Measurements from ENCODE around the gene FBXO5. TPM values are rescaled to one million over a fixed set of nuclear protein-coding genes. Genes with fewer than 3 reads are reported as not detected.

Gene FBXO5
- total RNA-seq, 1 experiment from 2014 or later = 15.6 TPM

DNA sequence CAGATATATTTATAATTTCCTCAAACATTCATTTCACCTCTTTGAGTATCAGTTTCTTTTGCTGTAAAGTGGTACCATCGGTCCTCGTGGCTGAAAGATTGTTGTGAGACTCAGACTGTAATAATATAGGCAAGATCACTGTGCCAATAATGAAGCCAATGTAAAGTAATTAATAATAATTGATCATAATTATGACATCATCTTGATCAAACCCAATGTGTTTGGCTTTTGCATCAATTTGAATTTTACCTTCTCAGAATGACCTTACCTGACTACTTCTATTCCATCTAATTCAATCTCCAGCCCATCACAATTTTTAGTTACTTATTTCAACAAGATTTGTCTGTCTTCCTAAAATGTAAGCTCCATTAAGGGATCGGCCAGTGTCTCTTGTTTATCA is 35.5 kb upstream of the FBXO5 start:
- Histone ChIP-seq H3K4me2 (ENCODE audit: low read depth, low read length, poor library complexity, severe bottlenecking) (no peak overlapping the region), H3K9me3 (ENCODE audit: low read length) (no peaks in the 10 kb centered on the region), H4K20me1 (ENCODE audit: insufficient read depth, low read depth, low read length) (no peaks in the 10 kb centered on the region), H3K79me2 (ENCODE audit: low read length) (no peaks in the 10 kb centered on the region), H3K27me3 (ENCODE audit: low read length) (no peaks in the 10 kb centered on the region), H3K4me3 (ENCODE audit: low read length) (no peak overlapping the region), H3K36me3 (ENCODE audit: insufficient read depth, low read length) (no peaks in the 10 kb centered on the region), H3K9ac (ENCODE audit: low read length) (no peak overlapping the region), H3K4me1 (ENCODE audit: low read length) (no peaks in the 10 kb centered on the region), H3K9me2 (replicated peaks; ENCODE audit: insufficient read depth, low read length) (no peaks in the 10 kb centered on the region), H3K27ac (ENCODE audit: low read length) (no peak overlapping the region), H2AFZ (ENCODE audit: low read length) (no peak overlapping the region)
- no peak for DNase-seq

DNA sequence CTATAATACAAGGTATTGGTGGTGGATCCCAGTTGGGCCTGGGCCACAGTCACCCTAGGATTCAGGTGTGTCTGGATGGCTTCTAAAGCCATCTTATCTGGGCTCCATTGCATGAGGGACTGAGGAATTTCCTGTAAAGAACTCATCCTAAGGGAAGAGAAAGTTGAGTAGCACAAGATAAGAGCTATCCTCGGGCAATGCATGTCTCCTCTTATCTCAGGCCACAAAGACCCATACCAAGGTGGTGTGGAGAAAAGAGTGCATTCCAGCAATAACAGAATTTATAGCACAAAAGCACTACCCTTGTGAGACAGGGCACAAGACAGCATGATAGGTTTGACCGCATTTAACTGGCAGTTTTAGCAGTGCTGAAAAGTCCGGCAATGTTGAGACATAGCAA is 34.0 kb upstream of the FBXO5 start:
- H3K9me3 ChIP-seq (ENCODE audit: low read length) = no peaks in the 10 kb centered on the region
- H2AFZ ChIP-seq (ENCODE audit: low read length) = no peak overlapping the region
- no peaks in the 10 kb centered on the region for H3K79me2 ChIP-seq (ENCODE audit: low read length)
- DNase-seq = no peak
- H3K4me1 ChIP-seq (ENCODE audit: low read length) = no peaks in the 10 kb centered on the region
- no peaks in the 10 kb centered on the region for H3K9me2 ChIP-seq (replicated peaks; ENCODE audit: insufficient read depth, low read length)
- no peak overlapping the region for H3K4me2 ChIP-seq (ENCODE audit: low read depth, low read length, poor library complexity, severe bottlenecking)
- no peak overlapping the region for H3K27ac ChIP-seq (ENCODE audit: low read length)
- H3K9ac ChIP-seq (ENCODE audit: low read length) = no peak overlapping the region
- no peaks in the 10 kb centered on the region for H3K36me3 ChIP-seq (ENCODE audit: insufficient read depth, low read length)
- H3K4me3 ChIP-seq (ENCODE audit: low read length) = no peak overlapping the region
- H4K20me1 ChIP-seq (ENCODE audit: insufficient read depth, low read depth, low read length) = no peaks in the 10 kb centered on the region
- no peaks in the 10 kb centered on the region for H3K27me3 ChIP-seq (ENCODE audit: low read length)

DNA sequence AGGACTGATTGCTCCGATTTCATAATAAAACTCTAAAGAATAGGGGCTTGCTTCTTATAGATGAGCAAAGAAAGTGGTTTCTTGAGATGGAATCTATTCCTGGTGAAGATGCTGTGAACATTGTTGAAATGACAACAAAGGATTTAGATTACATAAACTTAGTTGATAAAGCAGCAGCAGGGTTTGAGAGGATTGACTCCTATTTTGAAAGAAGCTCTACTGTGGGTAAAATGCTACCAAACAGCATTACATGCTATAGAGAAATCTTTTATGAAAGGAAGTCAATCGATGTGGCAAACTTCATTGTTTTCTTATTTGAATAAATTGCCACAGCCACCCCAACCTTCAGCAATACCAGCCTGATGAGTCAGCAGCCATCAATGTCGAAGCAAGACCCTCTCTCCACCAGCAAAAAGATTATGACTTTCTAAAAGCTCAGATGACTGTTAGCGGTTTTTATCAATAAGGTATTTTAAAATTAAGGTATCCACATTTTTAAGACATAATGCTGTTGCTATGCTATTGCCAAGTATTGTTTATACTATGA is 32.3 kb upstream of the FBXO5 start:
- no peak overlapping the region for H3K4me2 ChIP-seq (ENCODE audit: low read depth, low read length, poor library complexity, severe bottlenecking)
- no peaks in the 10 kb centered on the region for H3K9me3 ChIP-seq (ENCODE audit: low read length)
- H4K20me1 ChIP-seq (ENCODE audit: insufficient read depth, low read depth, low read length) = no peaks in the 10 kb centered on the region
- DNase-seq = no peak
- H3K9ac ChIP-seq (ENCODE audit: low read length) = no peak overlapping the region
- no peak overlapping the region for H3K27ac ChIP-seq (ENCODE audit: low read length)
- H3K4me1 ChIP-seq (ENCODE audit: low read length) = no peaks in the 10 kb centered on the region
- no peaks in the 10 kb centered on the region for H3K27me3 ChIP-seq (ENCODE audit: low read length)
- H3K36me3 ChIP-seq (ENCODE audit: insufficient read depth, low read length) = no peaks in the 10 kb centered on the region
- H3K9me2 ChIP-seq (replicated peaks; ENCODE audit: insufficient read depth, low read length) = no peaks in the 10 kb centered on the region
- H3K4me3 ChIP-seq (ENCODE audit: low read length) = no peak overlapping the region
- H3K79me2 ChIP-seq (ENCODE audit: low read length) = no peaks in the 10 kb centered on the region
- no peak overlapping the region for H2AFZ ChIP-seq (ENCODE audit: low read length)

DNA sequence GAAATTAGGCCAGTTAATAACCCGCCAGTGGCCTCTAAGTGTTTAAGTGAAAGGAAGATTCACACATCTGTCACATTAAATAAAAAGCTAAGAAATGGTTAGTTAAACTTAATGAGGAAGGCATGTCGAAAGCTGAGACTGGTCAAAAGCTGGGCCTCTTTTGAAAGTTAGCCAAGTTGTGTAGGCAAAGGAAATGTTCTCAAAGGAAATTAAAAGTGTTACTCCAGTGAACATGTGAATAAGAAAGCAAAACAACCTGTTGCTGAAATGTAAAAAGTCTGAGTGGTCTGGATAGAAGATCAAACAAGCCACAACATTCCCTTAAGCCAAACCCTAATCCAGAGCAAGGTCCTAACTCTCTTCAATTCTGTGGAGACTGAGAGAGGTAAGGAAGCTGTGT is 30.6 kb upstream of the FBXO5 start:
- Histone ChIP-seq H3K4me1 (ENCODE audit: low read length) (no peaks in the 10 kb centered on the region), H3K79me2 (ENCODE audit: low read length) (no peaks in the 10 kb centered on the region), H3K27ac (ENCODE audit: low read length) (no peak overlapping the region), H3K9me2 (replicated peaks; ENCODE audit: insufficient read depth, low read length) (no peaks in the 10 kb centered on the region), H4K20me1 (ENCODE audit: insufficient read depth, low read depth, low read length) (no peaks in the 10 kb centered on the region), H3K36me3 (ENCODE audit: insufficient read depth, low read length) (no peaks in the 10 kb centered on the region), H2AFZ (ENCODE audit: low read length) (no peak overlapping the region), H3K9ac (ENCODE audit: low read length) (no peak overlapping the region), H3K9me3 (ENCODE audit: low read length) (no peaks in the 10 kb centered on the region), H3K4me2 (ENCODE audit: low read depth, low read length, poor library complexity, severe bottlenecking) (no peak overlapping the region), H3K27me3 (ENCODE audit: low read length) (no peaks in the 10 kb centered on the region), H3K4me3 (ENCODE audit: low read length) (no peak overlapping the region)
- DNase-seq = no peak

DNA sequence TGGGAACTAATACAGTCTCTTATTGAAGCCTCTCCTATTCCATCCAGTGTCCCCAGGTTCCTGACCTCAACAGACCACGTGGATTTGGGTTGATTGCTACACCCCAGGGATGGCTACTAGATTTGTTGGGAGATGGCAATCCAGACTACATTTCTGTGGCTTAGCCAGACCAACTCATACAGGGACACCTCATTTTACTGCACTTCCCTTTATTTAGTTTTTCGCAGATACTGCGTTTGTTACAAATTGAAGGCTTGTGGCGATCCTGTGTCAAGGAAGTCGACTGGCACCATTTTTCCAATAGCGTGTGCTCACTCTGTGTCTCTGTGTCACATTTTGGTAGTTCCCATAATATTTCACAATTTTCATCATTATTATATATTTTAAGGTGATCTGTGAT is 30.0 kb upstream of the FBXO5 start:
- H3K9me3 ChIP-seq (ENCODE audit: low read length) = no peaks in the 10 kb centered on the region
- no peaks in the 10 kb centered on the region for H3K36me3 ChIP-seq (ENCODE audit: insufficient read depth, low read length)
- H3K9me2 ChIP-seq (replicated peaks; ENCODE audit: insufficient read depth, low read length) = no peaks in the 10 kb centered on the region
- no peak overlapping the region for H2AFZ ChIP-seq (ENCODE audit: low read length)
- no peak overlapping the region for H3K4me3 ChIP-seq (ENCODE audit: low read length)
- H3K4me2 ChIP-seq (ENCODE audit: low read depth, low read length, poor library complexity, severe bottlenecking) = no peak overlapping the region
- H3K27ac ChIP-seq (ENCODE audit: low read length) = no peak overlapping the region
- no peaks in the 10 kb centered on the region for H3K79me2 ChIP-seq (ENCODE audit: low read length)
- H3K27me3 ChIP-seq (ENCODE audit: low read length) = no peaks in the 10 kb centered on the region
- no peak for DNase-seq
- H3K9ac ChIP-seq (ENCODE audit: low read length) = no peak overlapping the region
- H3K4me1 ChIP-seq (ENCODE audit: low read length) = no peaks in the 10 kb centered on the region
- H4K20me1 ChIP-seq (ENCODE audit: insufficient read depth, low read depth, low read length) = no peaks in the 10 kb centered on the region

DNA sequence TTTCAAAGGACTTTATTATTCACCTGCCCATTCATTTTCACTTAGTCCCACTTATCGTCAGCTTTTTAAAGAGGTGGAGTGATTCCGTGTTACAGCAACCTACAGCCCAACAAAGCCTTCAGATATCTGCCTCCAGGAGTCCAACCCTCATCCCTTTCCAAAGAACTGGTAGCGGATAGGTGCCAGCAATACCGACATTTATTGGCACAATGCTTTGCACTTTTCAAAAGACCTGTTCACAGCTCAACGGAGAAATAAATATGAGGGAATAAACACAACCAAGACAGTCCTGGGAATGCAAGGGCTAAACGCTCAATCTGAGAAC is 20.5 kb upstream of the FBXO5 start:
- Histone ChIP-seq H3K27ac (ENCODE audit: low read length) (no peak overlapping the region), H3K4me2 (ENCODE audit: low read depth, low read length, poor library complexity, severe bottlenecking) (peak overlapping the region; percentile 83), H3K4me1 (ENCODE audit: low read length) (peaks cover 35% of the 10 kb centered on the region), H3K9ac (ENCODE audit: low read length) (peak overlapping the region; percentile 92), H4K20me1 (ENCODE audit: insufficient read depth, low read depth, low read length) (no peaks in the 10 kb centered on the region; the same call in 1 of the 2 replicates), H3K27me3 (ENCODE audit: low read length) (no peaks in the 10 kb centered on the region), H2AFZ (ENCODE audit: low read length) (peak overlapping the region; percentile 29; the same call in 1 of the 2 replicates), H3K4me3 (ENCODE audit: low read length) (peak overlapping the region; percentile 97), H3K79me2 (ENCODE audit: low read length) (peaks cover 51% of the 10 kb centered on the region), H3K9me3 (ENCODE audit: low read length) (no peaks in the 10 kb centered on the region), H3K9me2 (replicated peaks; ENCODE audit: insufficient read depth, low read length) (no peaks in the 10 kb centered on the region), H3K36me3 (ENCODE audit: insufficient read depth, low read length) (peaks cover 21% of the 10 kb centered on the region)
- DNase-seq = no peak

DNA sequence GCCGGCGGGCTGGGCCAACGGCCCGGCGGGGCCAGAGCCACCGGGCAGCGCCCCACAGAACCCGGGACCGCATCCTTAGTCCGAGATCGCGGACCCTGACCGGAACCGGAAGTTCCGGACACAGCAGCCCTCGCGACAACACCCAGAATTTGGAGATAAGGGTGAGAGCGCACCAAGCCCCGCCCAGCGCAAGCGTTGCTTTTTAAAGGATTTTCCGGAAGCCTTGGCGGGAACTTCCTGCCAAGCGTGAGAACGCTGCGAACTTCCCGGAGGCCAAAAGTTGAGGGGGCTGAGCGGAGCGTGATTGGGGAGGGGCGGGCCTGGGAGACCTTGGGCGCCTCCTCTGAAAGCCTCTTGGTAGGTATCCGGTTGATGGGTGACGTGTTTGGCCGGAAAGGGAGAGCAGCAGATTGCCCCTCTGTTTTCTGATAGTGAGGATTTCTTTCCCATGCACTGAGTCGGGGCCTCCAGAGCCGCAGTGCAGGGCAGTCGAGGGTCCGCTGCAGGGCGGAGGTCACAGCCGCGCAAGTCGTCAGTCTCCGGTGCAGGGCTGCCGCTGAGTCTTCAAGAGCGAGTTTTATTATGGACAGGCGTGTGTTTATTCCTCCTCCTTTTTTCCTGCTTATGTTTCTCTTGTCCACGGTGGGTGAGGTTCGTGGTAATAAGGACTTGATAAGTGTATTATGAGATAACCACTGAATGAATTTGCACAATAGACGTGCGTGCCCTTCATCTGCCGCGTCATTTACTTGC is 19.9 kb upstream of the FBXO5 start, which contains the start of gene MTRF1L:
MTRF1L (minus strand) TSS at position 97 of the 753 bp plus-strand sequence; CDS start at position 73, 24 bp downstream.
- no peaks in the 10 kb centered on the region for H3K9me2 ChIP-seq (replicated peaks; ENCODE audit: insufficient read depth, low read length)
- peak within 1 kb of the TSS; percentile 29; the same call in 1 of the 2 replicates for H2AFZ ChIP-seq (ENCODE audit: low read length)
- peak within 1 kb of the TSS; percentile 97 for H3K4me3 ChIP-seq (ENCODE audit: low read length)
- no peaks in the 10 kb centered on the region for H3K27me3 ChIP-seq (ENCODE audit: low read length)
- peak within 1 kb of the TSS; percentile 43 for H3K27ac ChIP-seq (ENCODE audit: low read length)
- no peaks in the 10 kb centered on the region for H3K9me3 ChIP-seq (ENCODE audit: low read length)
- DNase-seq = peak; percentile 99
- peak within 1 kb of the TSS; percentile 92 for H3K9ac ChIP-seq (ENCODE audit: low read length)
- H3K79me2 ChIP-seq (ENCODE audit: low read length) = peaks cover 55% of the 10 kb centered on the region
- peak within 1 kb of the TSS; percentile 83 for H3K4me2 ChIP-seq (ENCODE audit: low read depth, low read length, poor library complexity, severe bottlenecking)
- peaks cover 39% of the 10 kb centered on the region for H3K4me1 ChIP-seq (ENCODE audit: low read length)
- H4K20me1 ChIP-seq (ENCODE audit: insufficient read depth, low read depth, low read length) = no peaks in the 10 kb centered on the region; the same call in 1 of the 2 replicates
- peaks cover 24% of the 10 kb centered on the region for H3K36me3 ChIP-seq (ENCODE audit: insufficient read depth, low read length)

DNA sequence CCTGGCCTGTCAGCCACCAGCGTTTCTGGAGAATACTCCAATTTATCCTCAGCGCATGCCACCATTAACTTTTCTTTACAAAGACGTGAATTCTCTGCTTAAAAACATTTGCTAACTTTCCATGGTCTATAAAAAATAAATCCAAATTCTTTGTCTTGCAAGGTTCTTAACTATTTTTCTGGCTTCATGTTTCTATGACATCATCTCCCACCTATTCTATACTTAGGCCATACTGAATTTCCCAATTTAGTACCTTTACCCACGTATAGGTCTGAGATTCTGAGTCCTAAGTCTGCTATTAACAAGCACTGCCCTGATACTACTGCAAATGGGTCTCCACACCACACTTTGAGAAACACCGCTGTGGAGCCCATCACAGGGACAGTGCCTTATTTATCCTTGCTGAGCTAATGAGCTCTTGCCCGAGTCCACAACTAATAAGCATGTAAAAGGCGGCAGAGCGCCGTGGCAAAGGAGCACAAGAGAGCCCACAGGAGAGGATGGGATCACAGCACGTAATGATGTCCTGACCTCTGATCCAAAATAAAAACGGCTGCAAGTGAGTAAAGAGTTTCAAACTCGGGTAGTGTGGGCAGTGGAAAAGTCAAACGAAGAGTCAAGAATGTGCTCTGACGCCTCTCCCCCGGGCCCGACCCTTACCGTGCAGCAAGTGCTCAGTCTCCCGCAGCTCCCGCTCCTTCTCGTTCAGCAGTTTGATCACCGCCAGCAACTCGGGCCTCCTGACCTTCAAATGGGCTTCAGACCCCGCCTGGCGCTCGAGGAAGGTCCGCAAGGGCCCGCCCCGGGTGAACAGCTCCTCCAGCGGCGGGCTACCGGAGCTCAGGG is 19.1 kb upstream of the FBXO5 start:
- Histone ChIP-seq H3K27me3 (ENCODE audit: low read length) (no peaks in the 10 kb centered on the region), H3K4me2 (ENCODE audit: low read depth, low read length, poor library complexity, severe bottlenecking) (peak overlapping the region; percentile 80), H3K4me1 (ENCODE audit: low read length) (peaks cover 47% of the 10 kb centered on the region), H3K9me2 (replicated peaks; ENCODE audit: insufficient read depth, low read length) (no peaks in the 10 kb centered on the region), H3K36me3 (ENCODE audit: insufficient read depth, low read length) (peaks cover 25% of the 10 kb centered on the region), H3K4me3 (ENCODE audit: low read length) (peak overlapping the region; percentile 97), H4K20me1 (ENCODE audit: insufficient read depth, low read depth, low read length) (no peaks in the 10 kb centered on the region; the same call in 1 of the 2 replicates), H3K9me3 (ENCODE audit: low read length) (no peaks in the 10 kb centered on the region), H3K9ac (ENCODE audit: low read length) (peak overlapping the region; percentile 92), H3K79me2 (ENCODE audit: low read length) (peaks cover 62% of the 10 kb centered on the region), H3K27ac (ENCODE audit: low read length) (peak overlapping the region; percentile 43), H2AFZ (ENCODE audit: low read length) (no peak overlapping the region)
- peak; percentile 62 for DNase-seq

All from Karpas-422 (cell line).